Activated T-cell treated with anti-CD3 and anti-CD28 coated beads, Interleukin-2, amount 50 U/mL, for 4 hours (primary cell): ENCODE results near the gene SCAMP5. TPM values are rescaled to one million over a fixed set of nuclear protein-coding genes. Genes with fewer than 3 reads are reported as not detected.

Experiments used
- ATAC-seq, 2 donors: fragments of 200-7000 bp; cut with Tn5 transposase; one replicate each; pipeline ENCODE4 v1.10.0; 2021
- DNase-seq: peaks from one replicate; pipeline ENCODE4 v3.0.0-alpha.2; 2020
- H3K27me3 Mint-ChIP-seq: one replicate; pipeline ENCODE4 v1.8.0; 2021; ENCODE audit warnings: low read depth, mixed read lengths
- H3K36me3 Mint-ChIP-seq: one replicate; pipeline ENCODE4 v1.8.0; 2022; ENCODE audit warnings: mixed read lengths; ENCODE audit not compliant: insufficient read depth
- H3K4me1 Mint-ChIP-seq: one replicate; pipeline ENCODE4 v1.8.0; 2021; ENCODE audit warnings: low read depth, mixed read lengths
- H3K4me3 Mint-ChIP-seq: one replicate; pipeline ENCODE4 v1.8.0; 2021; ENCODE audit warnings: mild to moderate bottlenecking, moderate library complexity, mixed read lengths
- H3K9me3 Mint-ChIP-seq: one replicate; pipeline ENCODE4 v1.8.0; 2021; ENCODE audit warnings: mixed read lengths
- total RNA-seq, 3 donors: library from RNA; stranded (reverse); gene quantifications; one replicate each; pipeline ENCODE4 v1.2.1, GENCODE V29; 2021

SCAMP5 gene
- total RNA-seq, 3 donors from 2014 or later = 0.90 to 6.7 (median 1.8) TPM

GRCh38 chr15:75022783-75023180, 27.4 kb downstream of the SCAMP5 start:
- peaks cover 1% of the 10 kb centered on the region for H3K36me3 Mint-ChIP-seq
- DNase-seq (no peak), ATAC-seq (no peak)
- no peaks in the 10 kb centered on the region for H3K27me3 Mint-ChIP-seq
- peak overlapping the region; percentile 95 for H3K4me3 Mint-ChIP-seq
- H3K4me1 Mint-ChIP-seq = peaks cover 14% of the 10 kb centered on the region
- H3K9me3 Mint-ChIP-seq = no peaks in the 10 kb centered on the region

GRCh38 chr15:75023181-75023871, 28.0 kb downstream of the SCAMP5 start, which contains the start of gene PPCDC:
PPCDC (plus strand) TSS chr15:75023590; CDS start chr15:75028319, 4,729 bp downstream.
- H3K9me3 Mint-ChIP-seq = no peaks in the 10 kb centered on the region
- peaks cover 1% of the 10 kb centered on the region for H3K36me3 Mint-ChIP-seq
- peak within 1 kb of the TSS; percentile 95 for H3K4me3 Mint-ChIP-seq
- peak; percentile 90 for DNase-seq
- peaks cover 14% of the 10 kb centered on the region for H3K4me1 Mint-ChIP-seq
- H3K27me3 Mint-ChIP-seq = no peaks in the 10 kb centered on the region
- ATAC-seq = peak; percentile 100

GRCh38 chr15:75023872-75024636, 28.7 kb downstream of the SCAMP5 start:
- H3K4me1 Mint-ChIP-seq = peaks cover 15% of the 10 kb centered on the region
- no peaks in the 10 kb centered on the region for H3K36me3 Mint-ChIP-seq
- peak; percentile 3 to 4 for ATAC-seq
- H3K9me3 Mint-ChIP-seq = no peaks in the 10 kb centered on the region
- no peak for DNase-seq
- no peaks in the 10 kb centered on the region for H3K27me3 Mint-ChIP-seq
- H3K4me3 Mint-ChIP-seq = peak overlapping the region; percentile 95

GRCh38 chr15:75025107-75025506, 29.7 kb downstream of the SCAMP5 start:
- ATAC-seq (no peak), DNase-seq (no peak)
- Mint-ChIP-seq H3K4me3 (peak overlapping the region; percentile 95), H3K9me3 (no peaks in the 10 kb centered on the region), H3K27me3 (no peaks in the 10 kb centered on the region), H3K4me1 (peaks cover 21% of the 10 kb centered on the region), H3K36me3 (no peaks in the 10 kb centered on the region)

GRCh38 chr15:75025548-75026260, 30.3 kb downstream of the SCAMP5 start:
- Mint-ChIP-seq H3K36me3 (peaks cover 2% of the 10 kb centered on the region), H3K4me3 (peak overlapping the region; percentile 95), H3K27me3 (no peaks in the 10 kb centered on the region), H3K9me3 (no peaks in the 10 kb centered on the region), H3K4me1 (peaks cover 21% of the 10 kb centered on the region)
- DNase-seq (no peak), ATAC-seq (no peak)

GRCh38 chr15:75027551-75027950, 32.2 kb downstream of the SCAMP5 start:
- no peak for ATAC-seq
- Mint-ChIP-seq H3K4me1 (peaks cover 28% of the 10 kb centered on the region), H3K36me3 (peaks cover 3% of the 10 kb centered on the region), H3K4me3 (no peak overlapping the region), H3K27me3 (no peaks in the 10 kb centered on the region), H3K9me3 (no peaks in the 10 kb centered on the region)
- DNase-seq = no peak

- Mint-ChIP-seq H3K9me3 (no peaks in the 10 kb centered on the region), H3K4me3 (no peak overlapping the region)
- ATAC-seq = peak in 1 of 2 donors; percentile 20
Observed at GRCh38 chr15:75028991-75029377, 33.6 kb downstream of the SCAMP5 start.

GRCh38 chr15:75029378-75030022, 34.1 kb downstream of the SCAMP5 start:
- DNase-seq = peak; percentile 92

More at GRCh38 chr15:75028991-75029377, 33.6 kb downstream of the SCAMP5 start:
- Mint-ChIP-seq H3K27me3 (no peaks in the 10 kb centered on the region), H3K4me1 (peaks cover 27% of the 10 kb centered on the region), H3K36me3 (peaks cover 5% of the 10 kb centered on the region)
- DNase-seq = no peak

GRCh38 chr15:75030023-75030413, 34.7 kb downstream of the SCAMP5 start:
- H3K27me3 Mint-ChIP-seq = no peaks in the 10 kb centered on the region
- DNase-seq (no peak), ATAC-seq (no peak)
- H3K4me1 Mint-ChIP-seq = peaks cover 19% of the 10 kb centered on the region
- H3K36me3 Mint-ChIP-seq = peaks cover 5% of the 10 kb centered on the region
- no peak overlapping the region for H3K4me3 Mint-ChIP-seq
- no peaks in the 10 kb centered on the region for H3K9me3 Mint-ChIP-seq

More at GRCh38 chr15:75029378-75030022, 34.1 kb downstream of the SCAMP5 start:
- ATAC-seq = peak; percentile 94
- no peaks in the 10 kb centered on the region for H3K9me3 Mint-ChIP-seq
- peaks cover 23% of the 10 kb centered on the region for H3K4me1 Mint-ChIP-seq
- H3K4me3 Mint-ChIP-seq = no peak overlapping the region
- H3K36me3 Mint-ChIP-seq = peaks cover 5% of the 10 kb centered on the region
- H3K27me3 Mint-ChIP-seq = no peaks in the 10 kb centered on the region

GRCh38 chr15:75030424-75030823, 35.1 kb downstream of the SCAMP5 start:
- no peak for DNase-seq
- Mint-ChIP-seq H3K4me3 (no peak overlapping the region), H3K36me3 (peaks cover 5% of the 10 kb centered on the region), H3K27me3 (no peaks in the 10 kb centered on the region), H3K4me1 (peaks cover 15% of the 10 kb centered on the region), H3K9me3 (no peaks in the 10 kb centered on the region)
- no peak for ATAC-seq

- Mint-ChIP-seq H3K9me3 (no peaks in the 10 kb centered on the region), H3K27me3 (no peaks in the 10 kb centered on the region), H3K4me3 (no peak overlapping the region), H3K36me3 (peaks cover 10% of the 10 kb centered on the region), H3K4me1 (peaks cover 14% of the 10 kb centered on the region)
- ATAC-seq (no peak), DNase-seq (no peak)
Observed at GRCh38 chr15:75031848-75032247, 36.5 kb downstream of the SCAMP5 start.

GRCh38 chr15:75032395-75032794, 37.0 kb downstream of the SCAMP5 start:
- Mint-ChIP-seq H3K4me1 (peaks cover 19% of the 10 kb centered on the region), H3K9me3 (no peaks in the 10 kb centered on the region), H3K36me3 (peaks cover 14% of the 10 kb centered on the region), H3K27me3 (no peaks in the 10 kb centered on the region), H3K4me3 (no peak overlapping the region)
- no peak for ATAC-seq
- no peak for DNase-seq

GRCh38 chr15:75033809-75034208, 38.4 kb downstream of the SCAMP5 start:
- peaks cover 14% of the 10 kb centered on the region for H3K36me3 Mint-ChIP-seq
- H3K9me3 Mint-ChIP-seq = no peaks in the 10 kb centered on the region
- ATAC-seq = no peak
- H3K27me3 Mint-ChIP-seq = no peaks in the 10 kb centered on the region
- H3K4me1 Mint-ChIP-seq = peaks cover 24% of the 10 kb centered on the region
- DNase-seq = no peak
- no peak overlapping the region for H3K4me3 Mint-ChIP-seq

GRCh38 chr15:75034615-75035014, 39.3 kb downstream of the SCAMP5 start:
- Mint-ChIP-seq H3K4me1 (peaks cover 18% of the 10 kb centered on the region), H3K9me3 (no peaks in the 10 kb centered on the region), H3K36me3 (peaks cover 14% of the 10 kb centered on the region), H3K27me3 (no peaks in the 10 kb centered on the region), H3K4me3 (no peak overlapping the region)
- DNase-seq (no peak), ATAC-seq (no peak)
